Fibroblast of lung (primary cell): Measurements from ENCODE around the gene SLC38A6.
"Not testable (repeated sequence)": the region's sequence is repeated elsewhere in the genome, so short reads cannot be mapped to it uniquely, and the experiment has no call there.

Experiments used
- EZH2 ChIP-seq: IDR thresholded peaks from 2 replicates; pipeline ENCODE4 v1.5.1; 2012; ENCODE audit warnings: low read length, control low read depth, mild to moderate bottlenecking; ENCODE audit errors: missing control alignments
- TF ChIP-seq, protein P1 (sequence below), 2 donors: IDR thresholded peaks in 1 of 2; conservative IDR thresholded peaks in 1 of 2; 1 replicate in 1 of 2; 2 replicates in 1 of 2; pipeline ENCODE4 v1.5.1; 2011 to 2012; ENCODE audit warnings: low read length in 2 of 2, control low read depth in 1 of 2, inconsistent platforms in 1 of 2, low read depth in 1 of 2, mild to moderate bottlenecking in 1 of 2

DNA sequence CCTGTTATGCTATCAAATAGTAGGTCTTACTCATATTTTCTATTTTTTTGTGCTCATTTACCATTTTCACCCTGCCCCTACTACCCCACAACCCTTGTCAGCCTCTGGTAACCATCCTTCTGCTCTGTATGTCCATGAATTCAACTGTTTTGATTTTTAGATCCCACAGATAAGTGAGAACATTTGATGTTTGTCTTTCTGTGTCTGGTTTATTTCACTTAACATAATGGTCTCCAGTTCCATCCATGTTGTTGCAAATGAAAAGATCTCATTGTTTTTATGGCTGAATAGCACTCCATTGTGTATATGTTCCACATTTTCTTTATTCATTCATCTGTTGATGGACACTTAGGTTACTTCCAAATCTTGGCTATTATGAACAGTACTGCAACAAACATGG is 91.4 kb downstream of the SLC38A6 start:
- TF ChIP-seq EZH2: not testable (repeated sequence)
- TF ChIP-seq, protein P1, sequence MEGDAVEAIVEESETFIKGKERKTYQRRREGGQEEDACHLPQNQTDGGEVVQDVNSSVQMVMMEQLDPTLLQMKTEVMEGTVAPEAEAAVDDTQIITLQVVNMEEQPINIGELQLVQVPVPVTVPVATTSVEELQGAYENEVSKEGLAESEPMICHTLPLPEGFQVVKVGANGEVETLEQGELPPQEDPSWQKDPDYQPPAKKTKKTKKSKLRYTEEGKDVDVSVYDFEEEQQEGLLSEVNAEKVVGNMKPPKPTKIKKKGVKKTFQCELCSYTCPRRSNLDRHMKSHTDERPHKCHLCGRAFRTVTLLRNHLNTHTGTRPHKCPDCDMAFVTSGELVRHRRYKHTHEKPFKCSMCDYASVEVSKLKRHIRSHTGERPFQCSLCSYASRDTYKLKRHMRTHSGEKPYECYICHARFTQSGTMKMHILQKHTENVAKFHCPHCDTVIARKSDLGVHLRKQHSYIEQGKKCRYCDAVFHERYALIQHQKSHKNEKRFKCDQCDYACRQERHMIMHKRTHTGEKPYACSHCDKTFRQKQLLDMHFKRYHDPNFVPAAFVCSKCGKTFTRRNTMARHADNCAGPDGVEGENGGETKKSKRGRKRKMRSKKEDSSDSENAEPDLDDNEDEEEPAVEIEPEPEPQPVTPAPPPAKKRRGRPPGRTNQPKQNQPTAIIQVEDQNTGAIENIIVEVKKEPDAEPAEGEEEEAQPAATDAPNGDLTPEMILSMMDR (conservative IDR thresholded peaks at IDR 0.05 in 1 of 2, IDR thresholded peaks at IDR 0.05 in 1 of 2; ENCODE audit: low read depth in 1 of 2, low read length in 2 of 2): not testable (repeated sequence)
